GM10266 (cell line): Measurements from ENCODE around the gene RLF.
A peak's percentile ranks its signal among the peaks of the same experiment; 100 is the strongest.

Experiments used
- DNase-seq: peaks from one replicate; pipeline ENCODE4 v3.0.0; 2012; ENCODE audit errors: extremely low spot score
- TF ChIP-seq, protein P1 (sequence below): IDR thresholded peaks from 2 replicates; pipeline ENCODE4 v1.5.1; 2012; ENCODE audit warnings: mild to moderate bottlenecking, low read depth; ENCODE audit not compliant: control insufficient read depth, insufficient read depth; ENCODE audit errors: missing control alignments

Gene RLF, protein sequence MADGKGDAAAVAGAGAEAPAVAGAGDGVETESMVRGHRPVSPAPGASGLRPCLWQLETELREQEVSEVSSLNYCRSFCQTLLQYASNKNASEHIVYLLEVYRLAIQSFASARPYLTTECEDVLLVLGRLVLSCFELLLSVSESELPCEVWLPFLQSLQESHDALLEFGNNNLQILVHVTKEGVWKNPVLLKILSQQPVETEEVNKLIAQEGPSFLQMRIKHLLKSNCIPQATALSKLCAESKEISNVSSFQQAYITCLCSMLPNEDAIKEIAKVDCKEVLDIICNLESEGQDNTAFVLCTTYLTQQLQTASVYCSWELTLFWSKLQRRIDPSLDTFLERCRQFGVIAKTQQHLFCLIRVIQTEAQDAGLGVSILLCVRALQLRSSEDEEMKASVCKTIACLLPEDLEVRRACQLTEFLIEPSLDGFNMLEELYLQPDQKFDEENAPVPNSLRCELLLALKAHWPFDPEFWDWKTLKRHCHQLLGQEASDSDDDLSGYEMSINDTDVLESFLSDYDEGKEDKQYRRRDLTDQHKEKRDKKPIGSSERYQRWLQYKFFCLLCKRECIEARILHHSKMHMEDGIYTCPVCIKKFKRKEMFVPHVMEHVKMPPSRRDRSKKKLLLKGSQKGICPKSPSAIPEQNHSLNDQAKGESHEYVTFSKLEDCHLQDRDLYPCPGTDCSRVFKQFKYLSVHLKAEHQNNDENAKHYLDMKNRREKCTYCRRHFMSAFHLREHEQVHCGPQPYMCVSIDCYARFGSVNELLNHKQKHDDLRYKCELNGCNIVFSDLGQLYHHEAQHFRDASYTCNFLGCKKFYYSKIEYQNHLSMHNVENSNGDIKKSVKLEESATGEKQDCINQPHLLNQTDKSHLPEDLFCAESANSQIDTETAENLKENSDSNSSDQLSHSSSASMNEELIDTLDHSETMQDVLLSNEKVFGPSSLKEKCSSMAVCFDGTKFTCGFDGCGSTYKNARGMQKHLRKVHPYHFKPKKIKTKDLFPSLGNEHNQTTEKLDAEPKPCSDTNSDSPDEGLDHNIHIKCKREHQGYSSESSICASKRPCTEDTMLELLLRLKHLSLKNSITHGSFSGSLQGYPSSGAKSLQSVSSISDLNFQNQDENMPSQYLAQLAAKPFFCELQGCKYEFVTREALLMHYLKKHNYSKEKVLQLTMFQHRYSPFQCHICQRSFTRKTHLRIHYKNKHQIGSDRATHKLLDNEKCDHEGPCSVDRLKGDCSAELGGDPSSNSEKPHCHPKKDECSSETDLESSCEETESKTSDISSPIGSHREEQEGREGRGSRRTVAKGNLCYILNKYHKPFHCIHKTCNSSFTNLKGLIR (N-terminal part only)

GRCh38 chr1:40161125-40161887 lies at the start of gene RLF:
RLF (plus strand) TSS chr1:40161387; CDS start chr1:40161400, 13 bp downstream.
- TF ChIP-seq, protein P1, sequence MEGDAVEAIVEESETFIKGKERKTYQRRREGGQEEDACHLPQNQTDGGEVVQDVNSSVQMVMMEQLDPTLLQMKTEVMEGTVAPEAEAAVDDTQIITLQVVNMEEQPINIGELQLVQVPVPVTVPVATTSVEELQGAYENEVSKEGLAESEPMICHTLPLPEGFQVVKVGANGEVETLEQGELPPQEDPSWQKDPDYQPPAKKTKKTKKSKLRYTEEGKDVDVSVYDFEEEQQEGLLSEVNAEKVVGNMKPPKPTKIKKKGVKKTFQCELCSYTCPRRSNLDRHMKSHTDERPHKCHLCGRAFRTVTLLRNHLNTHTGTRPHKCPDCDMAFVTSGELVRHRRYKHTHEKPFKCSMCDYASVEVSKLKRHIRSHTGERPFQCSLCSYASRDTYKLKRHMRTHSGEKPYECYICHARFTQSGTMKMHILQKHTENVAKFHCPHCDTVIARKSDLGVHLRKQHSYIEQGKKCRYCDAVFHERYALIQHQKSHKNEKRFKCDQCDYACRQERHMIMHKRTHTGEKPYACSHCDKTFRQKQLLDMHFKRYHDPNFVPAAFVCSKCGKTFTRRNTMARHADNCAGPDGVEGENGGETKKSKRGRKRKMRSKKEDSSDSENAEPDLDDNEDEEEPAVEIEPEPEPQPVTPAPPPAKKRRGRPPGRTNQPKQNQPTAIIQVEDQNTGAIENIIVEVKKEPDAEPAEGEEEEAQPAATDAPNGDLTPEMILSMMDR: no peak
- peak; percentile 92 for DNase-seq

DNA sequence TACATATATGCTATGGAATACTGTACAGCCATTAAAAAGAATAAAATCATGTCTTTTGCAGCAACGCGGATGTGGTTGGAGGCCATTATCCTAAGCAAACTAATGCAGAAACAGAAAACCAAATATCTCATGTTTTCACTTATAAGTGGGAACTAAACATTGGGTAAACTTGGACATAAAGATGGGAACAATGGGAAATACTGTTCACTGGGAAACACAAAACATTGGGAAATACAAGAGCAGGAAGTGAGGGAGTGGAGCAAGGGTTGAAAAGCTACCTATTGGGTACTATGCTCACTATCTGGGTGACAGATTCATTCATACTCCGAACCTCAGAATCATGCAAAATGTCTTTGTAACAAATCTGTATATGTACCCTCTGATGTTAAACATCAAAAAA lies 46.8 kb upstream of the RLF start:
- TF ChIP-seq, protein P1: no peak
- no peak for DNase-seq

GRCh38 chr1:40120128-40120527 lies 41.1 kb upstream of the RLF start:
- no peak for DNase-seq
- TF ChIP-seq, protein P1: no peak

GRCh38 chr1:40122855-40123254 lies 38.3 kb upstream of the RLF start:
- no peak for DNase-seq

GRCh38 chr1:40130892-40131291 lies 30.3 kb upstream of the RLF start:
- no peak for DNase-seq
- TF ChIP-seq, protein P1: no peak

More at GRCh38 chr1:40122855-40123254, 38.3 kb upstream of the RLF start:
- TF ChIP-seq, protein P1: no peak
